ENCODE data around the gene LAMB3.

DNA sequence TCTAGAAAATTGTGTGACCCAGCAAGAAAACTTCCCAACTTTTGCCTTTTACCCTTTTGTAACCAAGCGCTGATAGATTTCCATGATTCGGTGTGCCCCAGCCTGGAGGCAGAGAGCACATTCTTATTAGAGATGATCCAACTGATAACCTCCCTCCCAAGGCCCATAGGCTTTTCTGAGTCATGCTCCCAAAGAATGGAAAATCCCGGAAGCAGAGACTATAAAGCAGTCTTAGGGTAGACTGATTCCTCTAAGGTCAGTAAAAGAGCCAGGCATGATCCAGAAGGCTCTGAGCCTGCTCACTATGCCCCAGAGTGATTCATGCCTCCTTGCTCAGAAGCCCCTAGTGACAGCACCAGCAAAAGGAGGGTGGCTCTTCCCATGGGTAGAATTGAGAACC, 64.4 kb downstream of the LAMB3 start:
- TF ChIP-seq, protein P1, sequence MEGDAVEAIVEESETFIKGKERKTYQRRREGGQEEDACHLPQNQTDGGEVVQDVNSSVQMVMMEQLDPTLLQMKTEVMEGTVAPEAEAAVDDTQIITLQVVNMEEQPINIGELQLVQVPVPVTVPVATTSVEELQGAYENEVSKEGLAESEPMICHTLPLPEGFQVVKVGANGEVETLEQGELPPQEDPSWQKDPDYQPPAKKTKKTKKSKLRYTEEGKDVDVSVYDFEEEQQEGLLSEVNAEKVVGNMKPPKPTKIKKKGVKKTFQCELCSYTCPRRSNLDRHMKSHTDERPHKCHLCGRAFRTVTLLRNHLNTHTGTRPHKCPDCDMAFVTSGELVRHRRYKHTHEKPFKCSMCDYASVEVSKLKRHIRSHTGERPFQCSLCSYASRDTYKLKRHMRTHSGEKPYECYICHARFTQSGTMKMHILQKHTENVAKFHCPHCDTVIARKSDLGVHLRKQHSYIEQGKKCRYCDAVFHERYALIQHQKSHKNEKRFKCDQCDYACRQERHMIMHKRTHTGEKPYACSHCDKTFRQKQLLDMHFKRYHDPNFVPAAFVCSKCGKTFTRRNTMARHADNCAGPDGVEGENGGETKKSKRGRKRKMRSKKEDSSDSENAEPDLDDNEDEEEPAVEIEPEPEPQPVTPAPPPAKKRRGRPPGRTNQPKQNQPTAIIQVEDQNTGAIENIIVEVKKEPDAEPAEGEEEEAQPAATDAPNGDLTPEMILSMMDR (IDR thresholded peaks at IDR 0.05): no peak
- TF ChIP-seq POLR2A (IDR thresholded peaks at IDR 0.05; ENCODE audit: low read depth) (no peak), EP300 (IDR thresholded peaks at IDR 0.05) (no peak), POLR2AphosphoS5 (IDR thresholded peaks at IDR 0.05) (no peak)
